ENCODE data around the gene GPHN.
A peak's percentile ranks its signal among the peaks of the same experiment; 100 is the strongest.

Gene GPHN

DNA sequence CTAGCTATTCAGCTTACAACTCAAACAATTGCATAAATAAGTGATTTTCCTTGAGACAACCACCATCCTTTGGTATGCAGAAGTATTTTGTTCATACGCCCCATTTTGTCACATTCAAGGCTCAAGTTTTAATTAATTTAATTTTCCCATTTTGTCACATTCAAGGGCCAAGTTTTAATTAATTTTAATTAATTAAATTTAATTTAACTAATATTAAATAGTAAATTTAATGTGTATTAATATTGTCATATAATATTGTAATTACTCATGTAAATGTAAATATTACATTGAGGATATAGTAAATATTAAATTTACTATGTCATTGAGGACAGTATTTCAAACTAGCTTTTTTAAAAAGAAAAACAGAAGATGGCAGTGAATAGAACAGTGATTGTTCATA, 464.5 kb downstream of the GPHN start:
- DNase-seq, result no peak

DNA sequence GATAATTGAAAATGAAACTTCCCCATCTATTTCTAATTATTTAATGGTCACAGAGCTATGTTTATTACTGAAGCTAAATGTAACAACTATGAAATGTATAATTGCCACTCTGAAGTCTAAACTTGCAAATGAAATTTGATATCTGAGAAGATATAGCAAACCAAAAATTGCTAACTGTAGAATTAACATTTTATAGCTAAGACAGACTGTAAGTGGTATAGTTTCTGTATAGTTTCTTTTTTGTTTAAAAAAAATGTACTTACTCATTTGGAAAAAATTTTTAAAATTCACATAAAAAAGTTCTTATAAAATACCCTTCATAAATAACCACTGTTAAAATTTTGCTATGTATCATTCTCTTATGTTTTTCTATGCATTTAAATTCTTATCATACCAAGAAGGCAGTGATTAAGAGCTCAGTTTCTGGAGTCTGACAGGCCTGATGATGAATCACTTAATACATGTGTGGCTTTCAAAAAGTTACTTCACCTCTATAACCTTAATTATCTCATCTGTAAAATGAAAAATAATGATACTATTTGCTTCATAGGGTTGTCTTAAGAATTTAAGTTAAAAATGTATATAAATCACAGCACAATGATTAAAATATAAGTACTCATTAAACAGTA, 466.6 kb downstream of the GPHN start:
- no peak for DNase-seq

DNA sequence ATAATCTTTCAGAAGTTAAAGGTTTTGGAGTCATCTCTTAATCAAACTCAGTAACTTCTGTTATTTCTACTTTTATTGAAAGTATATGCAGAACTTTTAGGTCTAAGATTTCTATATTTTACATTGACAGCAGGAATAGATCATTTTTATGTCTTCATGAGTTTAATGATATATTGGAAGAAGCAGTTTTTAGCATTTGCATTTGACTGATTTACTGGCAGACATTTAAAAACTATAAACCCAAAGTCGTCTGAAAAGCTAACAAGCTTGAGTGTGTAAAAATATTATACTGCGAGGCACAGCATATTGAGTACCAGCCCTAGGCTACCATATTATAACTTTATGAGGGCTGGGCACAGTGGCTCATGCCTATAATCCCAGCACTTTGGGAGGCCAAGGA, 467.3 kb downstream of the GPHN start:
- no peak for DNase-seq

DNA sequence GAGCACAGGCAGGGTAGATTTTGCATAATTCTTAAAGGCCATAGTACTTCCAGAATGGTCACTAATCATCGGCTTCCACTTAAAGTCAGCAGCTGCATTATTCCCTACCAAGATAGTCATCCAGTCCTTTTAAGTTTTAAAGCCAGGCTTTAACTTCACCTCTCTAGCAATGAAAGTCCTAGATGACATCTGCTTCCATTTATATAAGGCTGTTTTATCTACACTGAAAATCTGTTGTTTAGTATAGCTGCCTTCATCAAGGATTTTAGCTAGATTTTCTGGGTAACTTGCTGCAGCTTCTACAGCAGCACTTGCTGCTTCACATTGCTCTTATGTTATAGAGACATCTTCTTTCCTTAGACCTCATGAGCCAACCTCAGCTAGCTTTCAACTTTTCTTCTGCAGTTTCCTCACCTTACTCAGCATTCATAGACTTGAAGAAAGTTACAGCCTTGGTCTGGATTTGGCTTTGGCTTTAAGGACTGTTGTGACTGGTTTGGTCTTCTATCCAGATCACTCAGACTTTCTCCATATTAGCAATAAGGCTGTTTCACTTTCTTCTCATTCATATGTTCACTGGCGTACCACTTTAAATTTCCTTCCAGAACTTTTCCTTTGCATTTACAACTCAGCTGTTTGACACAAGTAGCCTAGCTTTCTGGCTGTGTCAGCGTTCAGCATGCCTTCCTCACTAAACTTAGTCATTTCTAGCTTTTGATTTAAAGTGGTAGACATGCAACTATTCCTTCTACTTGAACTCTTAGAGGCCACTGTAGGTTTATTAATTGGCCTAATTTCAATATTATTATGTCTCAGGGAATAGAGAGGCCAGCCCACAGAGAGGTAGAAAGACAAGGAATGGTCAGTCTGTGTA, 471.4 kb downstream of the GPHN start:
- DNase-seq, result no peak

DNA sequence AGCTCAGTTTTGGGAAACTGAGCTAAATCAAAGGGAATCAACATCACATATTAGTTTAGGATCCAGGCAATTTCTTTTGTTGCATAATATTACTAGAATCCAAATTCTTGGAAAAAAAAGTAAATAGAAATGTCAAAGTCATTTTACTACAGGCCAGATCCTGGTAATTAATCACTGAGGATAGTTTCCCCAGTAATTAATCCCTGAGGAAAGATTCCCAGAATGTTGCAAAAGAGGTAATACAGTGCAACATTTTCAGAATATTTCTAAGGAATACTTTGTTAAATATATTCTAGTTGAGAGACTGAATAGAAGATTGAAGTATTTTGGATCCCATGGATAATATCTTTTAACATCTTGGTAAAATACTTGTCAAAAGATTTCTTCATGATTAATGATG, 474.3 kb downstream of the GPHN start:
- no peak for DNase-seq

DNA sequence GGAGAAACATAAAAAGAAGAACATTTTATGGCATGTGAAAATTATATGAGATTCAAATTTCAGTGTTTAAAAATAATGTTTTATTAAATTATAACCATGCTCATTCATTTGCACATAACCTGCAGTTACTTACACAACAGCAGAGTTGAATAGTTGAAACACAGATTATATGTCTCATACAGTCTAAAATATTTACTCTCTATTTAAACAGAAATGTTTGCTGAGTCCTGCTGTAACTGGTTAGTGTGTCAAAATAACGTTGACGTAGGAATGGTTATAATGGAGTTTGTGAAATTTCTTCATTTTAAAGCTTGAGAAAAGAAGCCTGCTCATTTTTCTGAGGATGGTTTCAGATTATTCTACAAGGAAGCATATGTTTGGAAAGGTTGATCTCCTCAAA, 484.8 kb downstream of the GPHN start:
- DNase-seq, result no peak

DNA sequence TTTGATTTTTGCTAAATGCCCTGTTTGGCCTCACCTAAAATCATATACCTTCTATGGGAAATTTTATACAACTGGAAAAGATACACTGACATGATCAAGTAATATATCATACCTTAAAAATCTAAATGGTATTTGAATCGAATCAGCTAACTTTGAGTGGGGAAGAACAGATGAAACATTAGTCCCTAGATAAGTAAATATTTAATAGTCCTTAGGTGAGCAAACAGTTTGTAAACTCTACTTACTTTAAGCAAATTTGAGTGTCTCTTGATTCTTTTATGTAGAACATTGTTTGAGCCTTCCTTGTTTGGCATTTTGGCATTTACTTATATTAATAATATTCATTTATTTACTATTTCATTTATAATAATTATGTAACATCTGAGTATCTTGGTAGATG, 485.6 kb downstream of the GPHN start:
- DNase-seq, result no peak

DNA sequence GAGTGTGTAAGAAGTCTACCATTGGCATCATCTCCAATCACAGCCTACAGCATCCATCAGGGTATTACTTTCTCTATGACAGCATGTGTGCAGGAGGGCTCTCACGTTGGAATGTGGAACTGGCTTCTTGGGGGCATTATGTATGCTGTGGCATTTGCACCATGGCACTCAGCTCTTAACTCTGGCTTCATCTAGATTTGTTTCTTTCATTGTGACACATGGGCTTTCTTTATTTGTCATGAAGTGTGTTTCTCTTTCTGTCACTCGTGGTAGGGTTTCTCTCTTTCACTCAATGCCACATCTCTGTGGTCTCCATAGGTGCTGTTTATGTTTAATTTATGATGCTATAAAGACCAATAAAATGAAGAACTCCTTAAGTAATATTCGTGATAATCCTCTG, 490.1 kb downstream of the GPHN start:
- DNase-seq, result no peak

DNA sequence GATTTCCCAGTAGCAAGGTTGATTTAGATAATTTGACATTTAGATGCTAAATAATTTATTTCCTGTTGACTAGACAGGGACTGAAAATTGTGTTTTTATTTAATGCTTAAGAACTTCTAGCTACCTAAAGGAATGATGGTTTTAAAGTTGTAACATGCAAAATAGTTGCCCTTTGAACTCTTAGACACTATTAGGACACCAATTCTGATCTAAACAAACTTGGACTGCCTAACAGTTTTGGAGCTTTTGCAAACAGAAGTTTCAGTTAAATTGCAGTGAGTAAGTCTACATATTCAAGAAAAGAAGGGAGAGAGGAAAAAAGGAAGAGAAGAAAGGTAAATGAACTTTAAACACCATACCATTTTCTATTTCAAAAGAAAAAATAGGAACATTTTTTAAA, 492.0 kb downstream of the GPHN start:
- no peak for DNase-seq

DNA sequence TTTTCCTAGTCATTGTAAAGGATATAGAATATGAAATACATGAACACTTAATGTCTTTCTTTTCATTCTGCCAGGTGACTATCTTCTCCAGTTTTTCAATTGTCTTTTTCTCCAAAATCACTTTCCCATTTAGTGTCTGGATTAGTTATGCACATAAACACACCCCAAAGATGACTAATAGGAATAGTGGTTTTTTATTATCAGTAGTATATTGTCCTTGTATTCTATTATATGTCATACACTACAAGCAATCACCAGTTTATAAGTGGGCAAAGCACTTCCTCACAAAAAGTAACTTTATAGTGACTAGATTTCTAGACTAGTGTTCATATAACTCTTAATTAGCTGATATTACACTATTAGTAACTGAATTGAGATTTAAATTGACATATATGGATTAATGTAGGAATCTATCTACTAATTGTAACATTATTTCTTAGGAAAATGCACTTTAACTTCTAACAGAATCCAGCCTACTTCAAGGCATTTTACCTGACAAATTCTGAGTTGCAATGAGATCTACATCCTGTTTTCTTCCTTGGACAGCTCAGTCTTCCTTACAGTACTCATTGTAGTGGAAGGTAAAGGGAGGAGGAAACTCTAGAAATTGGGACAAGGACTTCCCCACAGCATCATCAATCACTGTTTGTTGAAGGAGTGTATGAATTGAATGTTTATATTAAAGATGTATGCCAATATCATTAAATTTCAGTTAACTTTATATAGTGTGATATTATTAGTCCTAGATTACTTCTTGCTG, 495.2 kb downstream of the GPHN start:
- no peak for DNase-seq

DNA sequence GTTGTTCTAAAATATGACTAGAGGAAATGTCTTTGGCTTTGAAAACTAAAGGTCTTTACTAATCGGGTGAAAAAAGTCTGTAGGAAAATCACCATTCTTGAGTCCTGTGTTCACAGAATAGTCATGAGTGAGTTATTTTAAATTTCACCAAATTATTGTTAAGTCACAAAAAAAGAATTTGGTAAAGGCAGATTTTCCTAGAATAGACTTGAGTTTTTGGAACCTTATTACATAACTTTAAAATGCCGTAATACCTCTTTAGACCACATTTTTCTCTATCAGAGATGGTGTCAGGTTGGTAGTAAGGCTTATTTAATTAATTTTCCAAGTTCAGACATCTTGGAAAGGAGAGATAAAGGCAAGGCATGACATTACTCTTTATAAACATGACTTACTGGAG, 496.6 kb downstream of the GPHN start:
- DNase-seq, result no peak

DNA sequence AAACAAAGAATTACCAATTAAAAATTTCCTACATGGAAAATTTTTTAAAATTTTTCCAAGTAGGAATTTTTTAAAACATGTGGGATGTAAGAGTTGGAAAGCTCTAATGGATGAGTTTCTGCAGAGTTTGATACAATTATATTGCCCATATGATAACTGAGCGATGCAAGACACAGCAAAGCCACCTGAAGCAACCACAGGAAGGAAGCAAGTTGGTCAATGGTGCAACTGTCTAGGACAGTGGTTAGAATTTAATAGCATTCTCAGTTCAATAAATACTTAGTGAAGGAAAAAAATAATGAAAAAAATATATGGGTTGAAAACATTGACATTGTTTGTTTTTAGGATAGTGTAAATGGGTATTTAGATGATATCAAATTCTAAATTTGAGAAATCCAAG, 502.7 kb downstream of the GPHN start:
- no peak for DNase-seq

DNA sequence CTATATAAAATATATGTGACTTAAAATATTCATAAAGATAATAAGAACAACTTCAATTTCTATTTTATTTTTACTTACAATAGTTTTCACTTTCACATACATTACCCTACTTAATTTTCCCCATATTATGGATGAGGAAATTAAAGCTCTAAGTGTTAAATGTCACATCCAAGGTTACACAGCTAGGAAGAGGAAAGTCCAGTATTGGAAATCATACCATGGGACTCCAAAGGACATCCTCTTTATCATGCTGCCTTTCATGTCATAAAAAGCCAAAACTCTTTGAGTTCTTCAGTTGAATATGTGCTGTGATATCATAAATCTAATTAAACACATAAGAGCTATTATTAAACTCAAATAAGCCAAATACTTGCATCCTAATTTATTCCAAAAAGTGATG, 508.9 kb downstream of the GPHN start:
- DNase-seq, result no peak

DNA sequence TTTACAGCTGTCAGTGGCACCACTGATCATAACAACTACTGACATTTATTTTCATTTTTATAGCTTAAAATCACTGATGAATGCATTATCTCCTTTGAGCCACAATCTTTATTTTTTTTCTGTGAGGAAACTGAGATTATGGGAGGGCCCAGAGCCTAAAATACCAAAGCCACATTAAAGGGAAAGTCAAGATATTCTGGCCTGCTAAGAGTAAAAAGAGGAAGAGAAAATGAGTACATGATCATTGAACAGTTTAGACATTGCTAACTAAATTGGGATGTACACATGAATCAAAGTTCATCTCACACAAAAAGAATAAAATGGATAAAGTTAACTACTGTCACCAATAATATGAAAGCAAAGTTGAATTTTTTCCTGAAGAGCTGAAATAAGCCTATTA, 510.8 kb downstream of the GPHN start:
- no peak for DNase-seq

DNA sequence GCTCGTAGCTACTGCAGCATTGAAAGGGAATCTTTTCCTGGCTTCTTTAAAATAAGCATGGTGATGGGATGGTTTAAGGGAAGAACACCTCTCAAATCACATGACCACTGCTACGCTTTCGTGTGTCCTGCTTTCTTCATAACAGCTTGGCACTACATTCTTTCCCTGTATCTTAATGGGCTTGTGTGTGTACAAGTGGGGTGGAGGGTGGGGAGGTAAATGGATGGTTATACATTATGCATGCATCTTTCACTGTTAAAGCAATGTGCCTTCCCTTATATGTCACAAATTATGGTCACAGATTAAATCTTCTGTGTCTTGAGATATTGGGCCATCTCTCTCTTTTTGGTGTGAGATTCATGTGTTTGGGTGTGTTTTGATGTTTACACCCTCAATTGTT, 511.8 kb downstream of the GPHN start:
- DNase-seq, result no peak

DNA sequence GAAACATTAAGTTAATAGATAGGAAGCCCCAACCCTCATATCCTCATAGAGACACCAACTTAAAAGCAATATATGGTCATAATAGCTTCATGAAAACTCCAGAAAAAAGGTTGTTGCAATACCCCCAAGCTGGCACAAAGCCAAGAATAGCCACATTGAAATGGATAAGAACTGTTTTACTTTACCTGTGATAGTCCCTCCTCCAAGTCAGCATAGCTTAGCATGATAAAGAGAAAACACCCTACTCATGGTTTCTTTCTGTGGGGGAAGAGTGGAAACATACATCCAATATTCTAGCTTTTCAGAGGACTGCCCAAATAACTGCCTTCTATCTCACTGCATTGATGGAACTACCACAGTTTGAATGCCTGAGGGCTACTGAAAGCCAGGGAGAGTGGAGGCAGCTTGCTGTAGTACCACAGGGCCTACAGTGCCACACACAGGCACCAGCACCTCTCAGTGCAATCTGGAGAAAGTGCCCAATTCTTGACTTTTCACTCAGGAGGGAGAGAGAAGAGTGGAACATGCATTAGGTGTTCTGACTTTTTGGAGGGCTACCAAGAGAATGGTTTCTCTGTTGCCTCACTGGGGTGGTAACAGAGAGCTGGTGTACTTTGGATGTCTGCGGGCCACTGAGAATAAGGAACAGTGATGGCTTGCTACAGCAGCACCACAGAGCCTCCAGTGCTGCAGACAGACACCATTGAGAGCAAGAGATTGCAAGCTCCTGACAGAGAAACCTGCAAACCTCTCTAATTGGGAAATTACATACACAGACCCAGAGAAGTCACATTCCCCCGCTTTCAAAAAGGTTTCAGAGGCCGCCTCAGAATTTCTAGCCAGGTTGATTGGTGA, 524.2 kb downstream of the GPHN start:
- DNase-seq, result no peak

DNA sequence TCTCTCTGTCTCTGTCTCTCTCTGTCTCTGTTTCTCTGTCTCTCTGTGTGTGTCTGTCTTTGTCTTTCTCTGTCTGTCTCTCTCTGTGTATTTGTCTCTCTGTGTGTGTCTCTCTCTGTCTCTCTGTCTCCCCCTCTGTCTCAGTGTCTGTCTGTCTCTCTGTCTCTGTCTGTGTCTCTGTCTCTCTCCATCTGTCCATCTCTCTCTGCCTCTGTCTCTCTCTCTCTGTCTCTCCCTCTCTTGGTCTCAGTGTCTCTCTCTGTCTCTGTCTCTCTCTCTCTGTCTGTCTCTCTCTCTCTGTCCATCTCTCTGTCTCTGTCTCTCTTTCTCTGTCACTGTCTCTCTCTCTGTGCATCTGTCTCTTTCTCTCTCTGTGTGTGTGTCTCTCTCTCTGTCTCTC, 537.5 kb downstream of the GPHN start:
- no peak for DNase-seq

DNA sequence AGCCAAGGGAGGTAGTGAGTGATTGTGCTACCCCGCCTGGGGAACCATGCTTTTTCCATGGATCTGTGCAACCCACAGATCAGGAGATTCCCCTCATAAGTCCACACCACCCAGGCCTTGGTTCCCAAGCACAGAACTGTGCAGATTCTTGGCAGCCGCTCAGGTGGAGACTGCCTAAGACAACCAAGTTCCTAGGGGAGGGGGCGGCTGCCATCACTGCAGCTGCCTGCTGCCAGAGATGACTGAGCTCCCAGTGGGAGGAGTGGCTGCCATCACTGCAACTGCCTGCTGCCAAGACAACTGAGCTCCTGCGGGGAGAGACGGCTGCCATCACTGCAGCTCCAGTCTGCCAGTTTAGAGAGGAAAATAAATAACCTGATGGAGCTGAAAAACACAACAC, 542.9 kb downstream of the GPHN start:
- DNase-seq, result no peak

DNA sequence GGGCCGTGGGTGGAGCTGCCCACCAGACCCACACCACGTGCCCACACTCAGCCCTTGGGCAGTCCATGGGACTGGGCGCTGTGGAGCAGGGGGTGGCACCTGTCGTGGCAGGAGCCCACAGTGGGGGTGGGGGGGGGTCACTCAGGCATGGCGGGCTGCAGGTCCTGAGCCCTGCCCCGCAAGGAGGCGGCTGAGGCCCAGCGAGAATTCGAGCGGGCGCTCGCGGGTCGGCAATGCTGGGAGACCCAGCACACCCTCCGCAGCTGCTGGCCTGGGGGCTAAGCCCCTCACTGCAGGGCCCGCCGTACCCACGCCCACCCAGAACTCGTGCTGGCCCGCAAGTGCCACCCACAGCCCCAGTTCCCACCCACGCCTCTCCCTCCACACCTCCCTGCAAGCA, 548.7 kb downstream of the GPHN start:
- no peak for DNase-seq

DNA sequence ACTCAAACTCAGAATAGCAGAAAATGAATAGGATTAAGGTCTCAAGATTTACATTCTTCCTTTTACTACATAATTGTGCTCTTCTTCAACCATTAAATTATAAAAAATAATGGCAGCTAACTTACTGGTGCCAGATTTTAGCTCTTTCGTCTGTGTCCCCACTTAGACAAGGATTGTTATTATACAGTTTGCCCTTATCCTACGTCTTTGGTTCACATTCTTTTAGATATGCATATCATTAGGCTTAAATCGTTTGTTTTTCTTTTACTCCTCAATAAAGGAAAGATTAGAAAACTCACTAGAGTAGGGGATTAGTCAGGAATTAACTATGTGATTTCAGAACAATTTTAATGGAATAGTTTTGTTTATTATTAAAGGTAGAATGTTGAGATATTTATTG, 551.6 kb downstream of the GPHN start:
- DNase-seq, result no peak

DNA sequence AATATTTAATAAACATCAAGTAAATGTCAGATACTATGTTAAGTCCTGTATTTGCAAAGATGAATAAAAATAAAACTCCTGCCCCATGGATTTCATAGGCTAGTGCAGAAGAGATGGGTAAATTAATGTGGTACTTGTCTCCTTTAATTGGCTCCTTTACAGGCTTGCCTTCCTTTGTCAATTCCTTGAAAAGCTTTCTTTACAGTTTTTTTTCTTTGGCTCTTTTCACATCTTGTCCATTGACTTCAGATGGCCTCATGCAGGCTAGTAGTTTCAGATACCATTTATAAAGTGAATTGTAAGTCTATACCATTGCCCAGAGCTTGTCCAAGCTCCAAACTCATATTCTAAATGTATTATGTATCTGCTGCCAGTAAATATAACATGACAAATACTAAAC, 552.6 kb downstream of the GPHN start:
- DNase-seq, result no peak

DNA sequence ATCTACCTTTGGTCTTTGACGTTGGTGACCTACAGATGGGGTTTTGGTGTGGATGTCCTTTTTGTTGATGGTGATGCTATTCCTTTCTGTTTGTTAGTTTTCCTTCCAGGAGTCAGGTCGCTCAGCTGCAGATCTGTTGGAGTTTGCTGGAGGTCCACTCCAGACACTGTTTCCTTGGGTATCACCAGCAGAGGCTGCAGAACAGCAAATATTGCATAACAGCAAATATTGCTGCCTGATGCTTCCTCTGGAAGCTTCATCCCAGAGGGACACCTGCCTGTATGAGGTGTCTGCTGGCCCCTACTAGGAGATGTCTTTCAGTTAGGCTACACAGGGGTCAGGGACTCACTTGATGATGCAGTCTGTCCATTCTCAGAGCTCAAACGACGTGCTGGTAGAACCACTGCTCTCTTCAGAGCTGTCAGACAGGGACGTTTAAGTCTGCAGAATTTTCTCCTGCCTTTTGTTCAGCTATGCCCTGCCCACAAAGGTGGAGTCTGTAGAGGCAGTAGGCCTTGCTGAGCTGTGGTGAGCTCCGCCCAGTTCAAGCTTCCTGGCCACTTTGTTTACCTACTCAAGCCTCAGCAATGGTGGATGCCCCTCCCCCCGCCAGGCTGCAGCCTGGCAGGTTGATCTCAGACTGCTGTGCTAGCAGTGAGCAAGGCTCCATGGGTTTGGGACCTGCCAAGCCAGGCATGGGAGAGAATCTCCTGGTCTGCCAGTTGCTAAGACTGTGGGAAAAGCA, 559.3 kb downstream of the GPHN start:
- DNase-seq, result peak; percentile 11
